Measurements from ENCODE around the gene CAMTA1. TPM values are rescaled to one million over a fixed set of nuclear protein-coding genes. Genes with fewer than 3 reads are reported as not detected.

The CAMTA1 gene
- total RNA-seq, 1 donor from 2014 or later, result 160 TPM

GRCh38 chr1:7549277-7550161 is 764.3 kb downstream of the CAMTA1 start:
- H3K4me1 ChIP-seq, result peaks cover 40% of the 10 kb centered on the region
- peaks cover 7% of the 10 kb centered on the region for H3K9me3 ChIP-seq (replicated peaks)
- no peaks in the 10 kb centered on the region for H3K36me3 ChIP-seq
- DNase-seq, result no peak
- H3K27ac ChIP-seq (replicated peaks), result no peak overlapping the region
- intact Hi-C loops (cut with micrococcal nuclease), result no loop called here
- no peaks in the 10 kb centered on the region for H3K27me3 ChIP-seq (ENCODE audit: low read depth)
- TF ChIP-seq CTCF (IDR thresholded peaks at IDR 0.05; ENCODE audit: borderline replicate concordance), result no peak
- H3K4me3 ChIP-seq, result no peak overlapping the region

- H3K4me3 ChIP-seq, result no peak overlapping the region
- no peak overlapping the region for H3K27ac ChIP-seq (replicated peaks)
- intact Hi-C loops (cut with micrococcal nuclease), result no loop called here
- H3K36me3 ChIP-seq, result no peaks in the 10 kb centered on the region
- no peak for DNase-seq
- H3K9me3 ChIP-seq (replicated peaks), result peaks cover 7% of the 10 kb centered on the region
- peaks cover 48% of the 10 kb centered on the region for H3K4me1 ChIP-seq
- no peaks in the 10 kb centered on the region for H3K27me3 ChIP-seq (ENCODE audit: low read depth)
- no peak for TF ChIP-seq CTCF (IDR thresholded peaks at IDR 0.05; ENCODE audit: borderline replicate concordance)
Observed at GRCh38 chr1:7550261-7550865, 765.1 kb downstream of the CAMTA1 start.

GRCh38 chr1:7550981-7551380 is 765.7 kb downstream of the CAMTA1 start:
- DNase-seq, result no peak
- H3K4me3 ChIP-seq, result no peak overlapping the region
- H3K27ac ChIP-seq (replicated peaks), result no peak overlapping the region
- H3K27me3 ChIP-seq (ENCODE audit: low read depth), result no peaks in the 10 kb centered on the region
- peaks cover 53% of the 10 kb centered on the region for H3K4me1 ChIP-seq
- intact Hi-C loops (cut with micrococcal nuclease), result no loop called here
- H3K36me3 ChIP-seq, result no peaks in the 10 kb centered on the region
- TF ChIP-seq CTCF (IDR thresholded peaks at IDR 0.05; ENCODE audit: borderline replicate concordance), result no peak
- peaks cover 7% of the 10 kb centered on the region for H3K9me3 ChIP-seq (replicated peaks)

- no peak overlapping the region for H3K4me3 ChIP-seq
- intact Hi-C loops (cut with micrococcal nuclease), result no loop called here
- H3K27ac ChIP-seq (replicated peaks), result no peak overlapping the region
- H3K9me3 ChIP-seq (replicated peaks), result peaks cover 7% of the 10 kb centered on the region
- no peak for DNase-seq
- peaks cover 53% of the 10 kb centered on the region for H3K4me1 ChIP-seq
- no peaks in the 10 kb centered on the region for H3K36me3 ChIP-seq
- H3K27me3 ChIP-seq (ENCODE audit: low read depth), result no peaks in the 10 kb centered on the region
- no peak for TF ChIP-seq CTCF (IDR thresholded peaks at IDR 0.05; ENCODE audit: borderline replicate concordance)
Observed at GRCh38 chr1:7551442-7551841, 766.2 kb downstream of the CAMTA1 start.

GRCh38 chr1:7552402-7552801 is 767.1 kb downstream of the CAMTA1 start:
- no peaks in the 10 kb centered on the region for H3K27me3 ChIP-seq (ENCODE audit: low read depth)
- no peak for TF ChIP-seq CTCF (IDR thresholded peaks at IDR 0.05; ENCODE audit: borderline replicate concordance)
- H3K4me1 ChIP-seq, result peaks cover 55% of the 10 kb centered on the region
- H3K27ac ChIP-seq (replicated peaks), result no peak overlapping the region
- intact Hi-C loops (cut with micrococcal nuclease), result no loop called here
- DNase-seq, result no peak
- H3K36me3 ChIP-seq, result no peaks in the 10 kb centered on the region
- H3K4me3 ChIP-seq, result no peak overlapping the region
- peaks cover 7% of the 10 kb centered on the region for H3K9me3 ChIP-seq (replicated peaks)

All from left ventricle myocardium inferior (tissue), 1 donor.